Measurements from ENCODE around the gene CEP295NL. TPM values are rescaled to one million over a fixed set of nuclear protein-coding genes. Genes with fewer than 3 reads are reported as not detected.
"Not testable (repeated sequence)": the region's sequence is repeated elsewhere in the genome, so short reads cannot be mapped to it uniquely, and the experiment has no call there.

Gene CEP295NL
- total and polyA plus RNA-seq, 2 of the 13 experiments (the other 11 are each of a cell fraction or from before 2014, with no cell fraction given) = not detected

DNA sequence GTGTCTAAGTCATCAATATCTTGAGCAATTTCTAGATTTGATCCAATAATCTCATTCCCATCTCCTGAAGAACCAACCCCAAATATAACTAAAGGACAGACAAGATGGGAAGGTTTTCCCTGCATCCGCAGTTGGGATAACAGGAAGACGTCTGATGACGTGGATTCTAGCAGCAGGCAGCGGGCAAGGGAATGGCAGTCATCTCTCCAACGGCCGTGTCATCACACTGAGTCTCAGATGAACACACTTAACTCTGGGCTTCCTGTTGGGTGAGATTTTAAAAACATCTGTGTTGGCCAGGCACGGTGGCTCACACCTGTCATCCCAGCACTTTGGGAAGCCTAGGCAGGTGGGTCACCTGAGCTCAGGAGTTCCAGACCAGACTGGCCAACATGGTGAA, 43.1 kb upstream of the CEP295NL start (continued):
- TF ChIP-seq, protein P1, sequence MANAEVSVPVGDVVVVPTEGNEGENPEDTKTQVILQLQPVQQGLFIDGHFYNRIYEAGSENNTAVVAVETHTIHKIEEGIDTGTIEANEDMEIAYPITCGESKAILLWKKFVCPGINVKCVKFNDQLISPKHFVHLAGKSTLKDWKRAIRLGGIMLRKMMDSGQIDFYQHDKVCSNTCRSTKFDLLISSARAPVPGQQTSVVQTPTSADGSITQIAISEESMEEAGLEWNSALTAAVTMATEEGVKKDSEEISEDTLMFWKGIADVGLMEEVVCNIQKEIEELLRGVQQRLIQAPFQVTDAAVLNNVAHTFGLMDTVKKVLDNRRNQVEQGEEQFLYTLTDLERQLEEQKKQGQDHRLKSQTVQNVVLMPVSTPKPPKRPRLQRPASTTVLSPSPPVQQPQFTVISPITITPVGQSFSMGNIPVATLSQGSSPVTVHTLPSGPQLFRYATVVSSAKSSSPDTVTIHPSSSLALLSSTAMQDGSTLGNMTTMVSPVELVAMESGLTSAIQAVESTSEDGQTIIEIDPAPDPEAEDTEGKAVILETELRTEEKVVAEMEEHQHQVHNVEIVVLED (CRISPR knock-in tag; IDR thresholded peaks at IDR 0.05; ENCODE audit: borderline replicate concordance) = no peak
- no peak for TF ChIP-seq ZSCAN29 (CRISPR knock-in tag; conservative IDR thresholded peaks at IDR 0.05)

DNA sequence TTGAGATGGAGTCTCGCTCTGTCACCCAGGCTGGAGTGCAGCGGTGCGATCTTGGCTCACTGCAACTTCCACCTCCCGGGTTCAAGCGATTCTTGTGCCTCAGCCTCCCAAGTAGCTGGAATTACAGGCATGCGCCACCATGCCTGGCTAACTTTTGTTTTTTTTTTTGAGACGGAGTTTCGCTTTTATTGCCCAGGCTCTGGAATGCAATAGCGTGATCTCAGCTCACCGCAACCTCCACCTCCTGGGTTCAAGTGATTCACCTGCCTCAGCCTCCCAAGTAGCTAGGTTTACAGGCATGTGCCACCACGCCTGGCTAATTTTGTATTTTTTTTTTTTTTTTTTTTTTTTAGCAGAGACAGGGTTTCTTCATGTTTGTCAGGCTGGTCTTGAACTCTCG, 42.5 kb upstream of the CEP295NL start:
- FAIRE-seq; H3K4me3 ChIP-seq (replicated peaks in 1 of 3; ENCODE audit: insufficient read depth in 1 of 3, low read depth in 2 of 3, low read length in 3 of 3); H3K36me3 ChIP-seq (replicated peaks in 1 of 2; ENCODE audit: control insufficient read depth in 1 of 2, insufficient read depth in 2 of 2, low read length in 2 of 2); H3K27ac ChIP-seq (ENCODE audit: extremely low read length, insufficient read depth, low read length); H3K4me2 ChIP-seq (ENCODE audit: low read depth, low read length); H2AFZ ChIP-seq (ENCODE audit: low read length); BruUV-seq (replicated peaks); H3K79me2 ChIP-seq (ENCODE audit: insufficient read depth, low read length); ATAC-seq; H4K20me1 ChIP-seq (ENCODE audit: insufficient read depth, low read length); H3K9me3 ChIP-seq (ENCODE audit: low read length); H3K9ac ChIP-seq (ENCODE audit: insufficient read depth, low read depth, low read length); in situ Hi-C loops (cut with HindIII; ENCODE audit: extremely low pct_ligation_motif_present, low pct_unique_long_range_greater_than_20kb); intact Hi-C loops (cut with micrococcal nuclease; ENCODE audit: unreplicated experiment); CTCF ChIA-PET (ENCODE audit: low intra/inter-chr PET ratio, low total read pairs); DNase-seq (ENCODE audit: low spot score): not testable (repeated sequence)
- 62% methylated on average over 12 of the region's 12 CpGs for WGBS (ENCODE audit: low lambda C conversion rate)
- peaks cover 23% of the 10 kb centered on the region for H3K4me1 ChIP-seq (ENCODE audit: insufficient read depth, low read length)
- H3K27me3 ChIP-seq (ENCODE audit: control insufficient read depth in 1 of 2, insufficient read depth in 2 of 2, low read length in 2 of 2) = peaks cover 2 to 23% of the 10 kb centered on the region in 2 experiments; a peak in 3 of 5 replicates
- POLR2A ChIA-PET = interaction anchor here (0.6 to 1.9 kb wide), 2 partner anchors 17 to 128 kb away, joined by 3 to 7 read pairs; no protein-coding TSS in a partner anchor

DNA sequence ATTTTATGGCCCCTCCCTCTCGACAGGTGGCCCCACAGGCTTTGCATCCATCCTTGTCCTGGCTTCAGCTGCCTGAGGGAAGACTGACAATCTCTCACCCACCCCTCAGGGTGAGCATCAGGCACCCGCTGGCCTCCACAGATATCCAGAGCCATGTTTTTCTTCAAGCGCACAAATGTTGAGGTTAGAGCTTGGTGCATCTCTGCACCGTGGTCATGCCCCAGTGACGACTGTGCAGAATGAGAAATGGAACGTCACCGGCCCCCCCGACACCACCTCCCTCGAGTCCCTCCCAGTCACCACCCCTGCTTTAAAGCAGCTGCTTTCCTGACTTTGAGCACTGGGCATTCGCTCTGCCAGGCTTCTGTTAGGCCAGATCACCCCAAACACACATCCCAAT, 42.0 kb upstream of the CEP295NL start:
- H2AFZ ChIP-seq (ENCODE audit: low read length) = no peak overlapping the region
- no peak overlapping the region for H3K4me2 ChIP-seq (ENCODE audit: low read depth, low read length)
- H3K27me3 ChIP-seq (ENCODE audit: control insufficient read depth in 1 of 2, insufficient read depth in 2 of 2, low read length in 2 of 2) = peaks cover 2 to 23% of the 10 kb centered on the region in 2 experiments; a peak in 3 of 5 replicates
- DNase-seq (ENCODE audit: low spot score) (no peak), FAIRE-seq (no peak), ATAC-seq (no peak)
- TF ChIP-seq CREB1 (IDR thresholded peaks at IDR 0.05) (peak; percentile 34; the same call in 1 of the 2 replicates), CREB1 (CRISPR knock-in tag; IDR thresholded peaks at IDR 0.05) (no peak), NR2F6 (IDR thresholded peaks at IDR 0.05) (no peak), NR2F6 (CRISPR knock-in tag; IDR thresholded peaks at IDR 0.05) (no peak)
- no peak overlapping the region for H3K4me3 ChIP-seq (replicated peaks in 1 of 3; ENCODE audit: insufficient read depth in 1 of 3, low read depth in 2 of 3, low read length in 3 of 3)
- peaks cover under 1% of the 10 kb centered on the region for H3K9me3 ChIP-seq (ENCODE audit: low read length)
- in situ Hi-C loops (cut with HindIII; ENCODE audit: extremely low pct_ligation_motif_present, low pct_unique_long_range_greater_than_20kb) (no loop called here), intact Hi-C loops (cut with micrococcal nuclease; ENCODE audit: unreplicated experiment) (no loop called here)
- H3K36me3 ChIP-seq (replicated peaks in 1 of 2; ENCODE audit: control insufficient read depth in 1 of 2, insufficient read depth in 2 of 2, low read length in 2 of 2) = no peaks in the 10 kb centered on the region
- ChIA-PET POLR2A (interaction anchor here (0.6 kb wide), 1 partner anchor 129 kb away, joined by 3 read pairs; no protein-coding TSS in a partner anchor), CTCF (ENCODE audit: low intra/inter-chr PET ratio, low total read pairs) (no interaction called here)
- no peak overlapping the region for H3K9ac ChIP-seq (ENCODE audit: insufficient read depth, low read depth, low read length)
- H4K20me1 ChIP-seq (ENCODE audit: insufficient read depth, low read length) = no peaks in the 10 kb centered on the region
- no peaks in the 10 kb centered on the region for H3K79me2 ChIP-seq (ENCODE audit: insufficient read depth, low read length)
- H3K4me1 ChIP-seq (ENCODE audit: insufficient read depth, low read length) = peaks cover 23% of the 10 kb centered on the region
- 30% methylated on average over 10 of the region's 10 CpGs for WGBS (ENCODE audit: low lambda C conversion rate)
- BruUV-seq (replicated peaks) = no TSS peak
- H3K27ac ChIP-seq (ENCODE audit: extremely low read length, insufficient read depth, low read length) = no peak overlapping the region

Measured in HepG2 (cell line).